IMR-90 (cell line): ENCODE measurements around the gene NEURL1B.

ENCODE experiments used
- CEBPB ChIP-seq: IDR thresholded peaks from 2 replicates; pipeline ENCODE4 v1.6.1; 2012; ENCODE audit warnings: low read depth, low read length, improper control_type of control experiment
- NFE2L2 ChIP-seq: fragments of 150-350 bp; IDR thresholded peaks from 2 replicates; pipeline ENCODE4 v1.6.1; 2016; ENCODE audit warnings: low read depth, mild to moderate bottlenecking, low read length
- POLR2A ChIP-seq: IDR thresholded peaks from 2 replicates; pipeline ENCODE4 v1.6.1; 2012; ENCODE audit warnings: mild to moderate bottlenecking, low read depth, low read length
- RAD21 ChIP-seq: IDR thresholded peaks from 2 replicates; pipeline ENCODE4 v1.6.1; 2012; ENCODE audit warnings: low read length, improper control_type of control experiment
- RCOR1 ChIP-seq: IDR thresholded peaks from 2 replicates; pipeline ENCODE4 v1.6.1; 2012; ENCODE audit warnings: mild to moderate bottlenecking, low read length, improper control_type of control experiment; ENCODE audit not compliant: insufficient replicate concordance
- RFX5 ChIP-seq: IDR thresholded peaks from 2 replicates; pipeline ENCODE4 v1.8.0; 2012; ENCODE audit warnings: low read depth, mild to moderate bottlenecking, low read length, moderate library complexity
- TF ChIP-seq, protein P1 (sequence below): conservative IDR thresholded peaks from 2 replicates; pipeline ENCODE4 v1.5.1; 2012; ENCODE audit warnings: mild to moderate bottlenecking, low read depth, low read length, improper control_type of control experiment
- TF ChIP-seq, protein P2 (sequence below): fragments of 150-350 bp; IDR thresholded peaks from 2 replicates; pipeline ENCODE4 v1.6.1; 2016; ENCODE audit warnings: low read depth, mild to moderate bottlenecking, low read length, moderate library complexity, borderline replicate concordance
- TF ChIP-seq, protein P3 (sequence below): fragments of 150-350 bp; IDR thresholded peaks from 2 replicates; pipeline ENCODE4 v1.6.1; 2017; ENCODE audit warnings: mild to moderate bottlenecking, antibody characterized with exemption, low read length, low read depth

DNA sequence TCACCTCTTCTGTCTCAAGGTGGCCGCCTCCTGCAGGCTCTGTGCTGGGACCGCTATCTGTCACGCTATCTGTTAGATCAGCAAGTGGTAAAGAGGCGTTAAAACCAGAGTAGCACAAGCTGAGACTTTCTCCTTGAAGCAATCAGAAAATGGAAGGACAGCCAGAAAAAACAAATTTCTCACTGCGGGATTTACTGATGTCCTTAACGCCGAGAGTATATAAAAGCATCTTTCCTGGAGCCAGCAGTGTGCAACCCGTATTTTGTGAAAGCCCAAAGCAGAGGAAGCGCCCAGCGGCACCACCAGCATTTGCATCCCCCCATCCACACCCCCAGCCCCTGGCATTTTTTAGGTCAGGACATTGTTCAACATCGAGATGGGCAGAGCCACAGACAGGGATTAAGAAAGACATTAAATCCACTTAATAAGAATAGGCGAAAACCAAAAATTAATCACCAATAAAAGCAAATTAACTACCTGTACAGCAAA lies 81.3 kb downstream of the NEURL1B start:
- TF ChIP-seq, protein P1, sequence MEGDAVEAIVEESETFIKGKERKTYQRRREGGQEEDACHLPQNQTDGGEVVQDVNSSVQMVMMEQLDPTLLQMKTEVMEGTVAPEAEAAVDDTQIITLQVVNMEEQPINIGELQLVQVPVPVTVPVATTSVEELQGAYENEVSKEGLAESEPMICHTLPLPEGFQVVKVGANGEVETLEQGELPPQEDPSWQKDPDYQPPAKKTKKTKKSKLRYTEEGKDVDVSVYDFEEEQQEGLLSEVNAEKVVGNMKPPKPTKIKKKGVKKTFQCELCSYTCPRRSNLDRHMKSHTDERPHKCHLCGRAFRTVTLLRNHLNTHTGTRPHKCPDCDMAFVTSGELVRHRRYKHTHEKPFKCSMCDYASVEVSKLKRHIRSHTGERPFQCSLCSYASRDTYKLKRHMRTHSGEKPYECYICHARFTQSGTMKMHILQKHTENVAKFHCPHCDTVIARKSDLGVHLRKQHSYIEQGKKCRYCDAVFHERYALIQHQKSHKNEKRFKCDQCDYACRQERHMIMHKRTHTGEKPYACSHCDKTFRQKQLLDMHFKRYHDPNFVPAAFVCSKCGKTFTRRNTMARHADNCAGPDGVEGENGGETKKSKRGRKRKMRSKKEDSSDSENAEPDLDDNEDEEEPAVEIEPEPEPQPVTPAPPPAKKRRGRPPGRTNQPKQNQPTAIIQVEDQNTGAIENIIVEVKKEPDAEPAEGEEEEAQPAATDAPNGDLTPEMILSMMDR: no peak
- TF ChIP-seq RFX5 (no peak), NFE2L2 (no peak), CEBPB (no peak), POLR2A (no peak), RCOR1 (no peak), RAD21 (no peak)
- TF ChIP-seq, protein P2, sequence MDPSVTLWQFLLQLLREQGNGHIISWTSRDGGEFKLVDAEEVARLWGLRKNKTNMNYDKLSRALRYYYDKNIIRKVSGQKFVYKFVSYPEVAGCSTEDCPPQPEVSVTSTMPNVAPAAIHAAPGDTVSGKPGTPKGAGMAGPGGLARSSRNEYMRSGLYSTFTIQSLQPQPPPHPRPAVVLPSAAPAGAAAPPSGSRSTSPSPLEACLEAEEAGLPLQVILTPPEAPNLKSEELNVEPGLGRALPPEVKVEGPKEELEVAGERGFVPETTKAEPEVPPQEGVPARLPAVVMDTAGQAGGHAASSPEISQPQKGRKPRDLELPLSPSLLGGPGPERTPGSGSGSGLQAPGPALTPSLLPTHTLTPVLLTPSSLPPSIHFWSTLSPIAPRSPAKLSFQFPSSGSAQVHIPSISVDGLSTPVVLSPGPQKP: no peak
- TF ChIP-seq, protein P3, sequence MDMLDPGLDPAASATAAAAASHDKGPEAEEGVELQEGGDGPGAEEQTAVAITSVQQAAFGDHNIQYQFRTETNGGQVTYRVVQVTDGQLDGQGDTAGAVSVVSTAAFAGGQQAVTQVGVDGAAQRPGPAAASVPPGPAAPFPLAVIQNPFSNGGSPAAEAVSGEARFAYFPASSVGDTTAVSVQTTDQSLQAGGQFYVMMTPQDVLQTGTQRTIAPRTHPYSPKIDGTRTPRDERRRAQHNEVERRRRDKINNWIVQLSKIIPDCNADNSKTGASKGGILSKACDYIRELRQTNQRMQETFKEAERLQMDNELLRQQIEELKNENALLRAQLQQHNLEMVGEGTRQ: no peak
